Uterus (tissue), 2 donors: ENCODE measurements around the gene GRM3.

Source experiments
- POLR2A ChIP-seq, 2 donors: fragments of 450-650 bp; IDR thresholded peaks; one replicate each; pipeline ENCODE4 v1.6.1; 2016; ENCODE audit warnings: antibody characterized with exemption in 2 of 2, mild to moderate bottlenecking in 1 of 2, moderate library complexity in 1 of 2
- TF ChIP-seq, protein P1 (sequence below), 4 experiments: fragments of 200-600 bp in 2 of 4; fragments of 450-650 bp in 2 of 4; sonication (generic) in 2 of 4; IDR thresholded peaks; one replicate each; pipeline ENCODE4 v1.5.1; 2016 to 2019; ENCODE audit warnings: antibody characterized with exemption in 4 of 4, mild to moderate bottlenecking in 2 of 4, moderate library complexity in 1 of 4

DNA sequence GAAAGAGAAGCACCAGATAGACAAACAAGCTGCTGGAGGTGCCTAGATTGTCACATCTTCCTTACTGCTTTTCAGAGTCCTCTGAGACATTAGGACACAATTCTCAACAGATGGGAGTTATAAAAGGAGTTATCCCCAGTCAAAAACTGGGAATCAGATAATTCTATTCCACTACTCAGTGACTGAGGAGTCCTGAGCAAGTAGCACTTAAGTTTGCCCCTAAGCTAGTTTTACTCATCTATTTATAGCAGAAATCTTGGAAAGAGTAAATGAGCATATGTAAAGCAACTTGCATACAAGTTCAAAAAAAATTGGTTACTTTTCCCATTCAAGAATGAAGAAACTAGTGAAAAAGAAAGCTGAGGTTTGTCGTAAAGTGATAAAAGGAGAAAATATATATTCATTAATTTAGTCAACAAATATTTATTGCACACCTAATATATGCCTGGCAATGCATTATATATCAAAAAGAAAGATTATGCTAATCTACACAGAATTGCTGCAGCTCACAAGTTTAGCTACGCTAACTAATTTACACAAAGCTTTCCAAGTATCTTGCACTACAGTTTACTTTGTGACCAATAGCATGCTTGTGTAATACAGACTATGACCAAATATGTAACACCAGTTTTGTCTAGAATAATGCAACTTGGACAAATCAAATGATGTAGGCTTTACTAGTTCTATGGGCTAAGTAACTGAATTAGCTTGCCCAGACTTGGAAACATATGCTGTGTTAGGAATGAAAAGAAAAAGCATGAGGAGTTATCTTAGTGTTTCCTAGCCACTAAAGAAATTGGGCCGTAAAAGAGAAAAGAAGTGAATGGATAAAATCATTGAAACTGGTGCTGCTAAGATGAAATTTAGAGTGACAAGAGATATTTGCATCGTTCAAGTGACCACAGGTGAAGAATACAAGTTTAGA lies 106.3 kb downstream of the GRM3 start:
- TF ChIP-seq, protein P1, sequence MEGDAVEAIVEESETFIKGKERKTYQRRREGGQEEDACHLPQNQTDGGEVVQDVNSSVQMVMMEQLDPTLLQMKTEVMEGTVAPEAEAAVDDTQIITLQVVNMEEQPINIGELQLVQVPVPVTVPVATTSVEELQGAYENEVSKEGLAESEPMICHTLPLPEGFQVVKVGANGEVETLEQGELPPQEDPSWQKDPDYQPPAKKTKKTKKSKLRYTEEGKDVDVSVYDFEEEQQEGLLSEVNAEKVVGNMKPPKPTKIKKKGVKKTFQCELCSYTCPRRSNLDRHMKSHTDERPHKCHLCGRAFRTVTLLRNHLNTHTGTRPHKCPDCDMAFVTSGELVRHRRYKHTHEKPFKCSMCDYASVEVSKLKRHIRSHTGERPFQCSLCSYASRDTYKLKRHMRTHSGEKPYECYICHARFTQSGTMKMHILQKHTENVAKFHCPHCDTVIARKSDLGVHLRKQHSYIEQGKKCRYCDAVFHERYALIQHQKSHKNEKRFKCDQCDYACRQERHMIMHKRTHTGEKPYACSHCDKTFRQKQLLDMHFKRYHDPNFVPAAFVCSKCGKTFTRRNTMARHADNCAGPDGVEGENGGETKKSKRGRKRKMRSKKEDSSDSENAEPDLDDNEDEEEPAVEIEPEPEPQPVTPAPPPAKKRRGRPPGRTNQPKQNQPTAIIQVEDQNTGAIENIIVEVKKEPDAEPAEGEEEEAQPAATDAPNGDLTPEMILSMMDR (IDR thresholded peaks at IDR 0.05): no peak
- no peak for TF ChIP-seq POLR2A (IDR thresholded peaks at IDR 0.05)
